Measurements from ENCODE around the gene CDC25C. TPM values are rescaled to one million over a fixed set of nuclear protein-coding genes. Genes with fewer than 3 reads are reported as not detected.
A peak's percentile ranks its signal among the peaks of the same experiment; 100 is the strongest.
"Not testable (repeated sequence)": the region's sequence is repeated elsewhere in the genome, so short reads cannot be mapped to it uniquely, and the experiment has no call there.

Gene CDC25C
- total RNA-seq, 1 experiment from 2014 or later, result 57.4 TPM

- DNase-seq (ENCODE audit: low read depth), result no peak
Measured at GRCh38 chr5:138346889-138347288, 15.3 kb upstream of the CDC25C start.

- no peak for DNase-seq (ENCODE audit: low read depth)
Measured at GRCh38 chr5:138344887-138345622, 13.5 kb upstream of the CDC25C start.

- no peak for DNase-seq (ENCODE audit: low read depth)
Measured at GRCh38 chr5:138340008-138340407, 8.4 kb upstream of the CDC25C start.

- DNase-seq (ENCODE audit: low read depth), result no peak
Measured at GRCh38 chr5:138339464-138339863, 7.9 kb upstream of the CDC25C start.

- no peak for DNase-seq (ENCODE audit: low read depth)
Measured at GRCh38 chr5:138339091-138339456, 7.5 kb upstream of the CDC25C start.

- DNase-seq (ENCODE audit: low read depth), result no peak
Measured at GRCh38 chr5:138338411-138339090, 6.9 kb upstream of the CDC25C start.

- peak; percentile 94 for DNase-seq (ENCODE audit: low read depth)
Measured at GRCh38 chr5:138337685-138338410, 6.2 kb upstream of the CDC25C start, which contains the start of gene FAM53C. TSS of gene FAM53C (plus strand) at chr5:138338266. CDS start at chr5:138341336, 3,070 bp downstream.

- no peak for DNase-seq (ENCODE audit: low read depth)
Measured at GRCh38 chr5:138336952-138337684, 5.5 kb upstream of the CDC25C start.

- DNase-seq (ENCODE audit: low read depth), result peak; percentile 28
Measured at GRCh38 chr5:138334867-138335447, 3.4 kb upstream of the CDC25C start.

- DNase-seq (ENCODE audit: low read depth), result peak; percentile 47
Measured at GRCh38 chr5:138330813-138331448, 673 bp downstream of the CDC25C start.

GRCh38 chr5:138318211-138318610 is 13.4 kb downstream of the CDC25C start:
- DNase-seq (ENCODE audit: low read depth), result not testable (repeated sequence)

- no peak for DNase-seq (ENCODE audit: low read depth)
Measured at GRCh38 chr5:138316355-138316754, 15.2 kb downstream of the CDC25C start.

GRCh38 chr5:138315751-138316278 is 15.8 kb downstream of the CDC25C start:
- DNase-seq (ENCODE audit: low read depth), result no peak

GRCh38 chr5:138305797-138306196 is 25.8 kb downstream of the CDC25C start:
- no peak for DNase-seq (ENCODE audit: low read depth)

GRCh38 chr5:138303372-138303771 is 28.2 kb downstream of the CDC25C start:
- peak; percentile 14 for DNase-seq (ENCODE audit: low read depth)

GRCh38 chr5:138289296-138289695 is 42.3 kb downstream of the CDC25C start:
- DNase-seq (ENCODE audit: low read depth), result no peak

GRCh38 chr5:138287246-138287645 is 44.4 kb downstream of the CDC25C start:
- no peak for DNase-seq (ENCODE audit: low read depth)

- DNase-seq (ENCODE audit: low read depth), result peak; percentile 32
Measured at GRCh38 chr5:138282920-138283742, 48.5 kb downstream of the CDC25C start.

GRCh38 chr5:138280915-138281314 is 50.7 kb downstream of the CDC25C start:
- DNase-seq (ENCODE audit: low read depth), result no peak
